ENCODE results near the gene FOXJ3.

DNA sequence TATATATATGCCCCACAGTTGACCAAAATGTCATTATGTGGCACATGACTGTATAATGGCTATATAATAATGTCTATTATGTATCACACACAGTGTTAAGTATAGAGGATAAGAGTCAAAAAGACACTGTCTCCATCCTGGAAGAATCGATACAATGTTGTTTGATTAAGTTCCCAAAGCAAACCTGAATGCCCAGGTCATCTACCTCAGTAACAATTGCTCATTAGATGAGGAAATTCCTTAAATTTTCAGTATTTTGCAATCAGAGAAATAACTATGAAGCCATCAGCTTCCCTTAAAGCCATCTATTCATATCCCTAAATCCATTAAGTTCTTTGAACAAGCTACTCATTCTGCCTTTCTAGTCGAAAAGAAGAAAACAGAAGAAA, 10.0 kb downstream of the FOXJ3 start:
- TF ChIP-seq POLR2AphosphoS5 (IDR thresholded peaks at IDR 0.05) (no peak), POLR2A (IDR thresholded peaks at IDR 0.05) (no peak)
- TF ChIP-seq, protein P1, sequence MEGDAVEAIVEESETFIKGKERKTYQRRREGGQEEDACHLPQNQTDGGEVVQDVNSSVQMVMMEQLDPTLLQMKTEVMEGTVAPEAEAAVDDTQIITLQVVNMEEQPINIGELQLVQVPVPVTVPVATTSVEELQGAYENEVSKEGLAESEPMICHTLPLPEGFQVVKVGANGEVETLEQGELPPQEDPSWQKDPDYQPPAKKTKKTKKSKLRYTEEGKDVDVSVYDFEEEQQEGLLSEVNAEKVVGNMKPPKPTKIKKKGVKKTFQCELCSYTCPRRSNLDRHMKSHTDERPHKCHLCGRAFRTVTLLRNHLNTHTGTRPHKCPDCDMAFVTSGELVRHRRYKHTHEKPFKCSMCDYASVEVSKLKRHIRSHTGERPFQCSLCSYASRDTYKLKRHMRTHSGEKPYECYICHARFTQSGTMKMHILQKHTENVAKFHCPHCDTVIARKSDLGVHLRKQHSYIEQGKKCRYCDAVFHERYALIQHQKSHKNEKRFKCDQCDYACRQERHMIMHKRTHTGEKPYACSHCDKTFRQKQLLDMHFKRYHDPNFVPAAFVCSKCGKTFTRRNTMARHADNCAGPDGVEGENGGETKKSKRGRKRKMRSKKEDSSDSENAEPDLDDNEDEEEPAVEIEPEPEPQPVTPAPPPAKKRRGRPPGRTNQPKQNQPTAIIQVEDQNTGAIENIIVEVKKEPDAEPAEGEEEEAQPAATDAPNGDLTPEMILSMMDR (IDR thresholded peaks at IDR 0.05): no peak

Data from sigmoid colon (tissue), 4 donors.